Stimulated activated CD8-positive, alpha-beta memory T cell treated with anti-CD3 and anti-CD28 coated beads, Interleukin-4, amount 100 ng/mL, for 4 hours (primary cell): ENCODE measurements around the gene NSF.
"Not testable (repeated sequence)": the region's sequence is repeated elsewhere in the genome, so short reads cannot be mapped to it uniquely, and the experiment has no call there.

ENCODE experiments used
- DNase-seq, 2 donors: peaks; one replicate each; pipeline ENCODE4 v3.0.0-alpha.2; 2020; ENCODE audit warnings: low read depth in 2 of 2, low spot score in 1 of 2

The NSF gene

GRCh38 chr17:46628753-46629436, 38.4 kb downstream of the NSF start:
- not testable (repeated sequence) for DNase-seq

- not testable (repeated sequence) for DNase-seq
Measured at GRCh38 chr17:46632146-46632545, 41.7 kb downstream of the NSF start.

DNA sequence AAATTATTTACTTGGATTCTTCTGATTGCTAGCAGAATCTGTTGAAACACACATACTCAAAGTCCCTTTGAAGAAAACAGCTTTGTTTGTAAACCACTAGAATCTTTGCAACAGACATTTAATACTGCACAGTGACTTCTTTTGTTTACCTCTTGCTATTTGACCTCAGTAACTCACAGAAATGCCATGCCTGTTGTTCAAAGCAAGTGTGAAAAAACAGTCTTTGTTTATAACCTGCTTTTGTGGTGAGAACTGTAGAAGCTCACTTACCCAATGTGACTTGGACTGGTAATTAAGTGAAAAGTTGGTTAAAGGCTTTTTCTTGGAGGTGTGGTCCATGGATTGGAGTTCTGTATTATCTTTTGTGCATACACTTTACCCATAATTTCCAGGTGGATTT, 44.4 kb downstream of the NSF start:
- not testable (repeated sequence) for DNase-seq

DNA sequence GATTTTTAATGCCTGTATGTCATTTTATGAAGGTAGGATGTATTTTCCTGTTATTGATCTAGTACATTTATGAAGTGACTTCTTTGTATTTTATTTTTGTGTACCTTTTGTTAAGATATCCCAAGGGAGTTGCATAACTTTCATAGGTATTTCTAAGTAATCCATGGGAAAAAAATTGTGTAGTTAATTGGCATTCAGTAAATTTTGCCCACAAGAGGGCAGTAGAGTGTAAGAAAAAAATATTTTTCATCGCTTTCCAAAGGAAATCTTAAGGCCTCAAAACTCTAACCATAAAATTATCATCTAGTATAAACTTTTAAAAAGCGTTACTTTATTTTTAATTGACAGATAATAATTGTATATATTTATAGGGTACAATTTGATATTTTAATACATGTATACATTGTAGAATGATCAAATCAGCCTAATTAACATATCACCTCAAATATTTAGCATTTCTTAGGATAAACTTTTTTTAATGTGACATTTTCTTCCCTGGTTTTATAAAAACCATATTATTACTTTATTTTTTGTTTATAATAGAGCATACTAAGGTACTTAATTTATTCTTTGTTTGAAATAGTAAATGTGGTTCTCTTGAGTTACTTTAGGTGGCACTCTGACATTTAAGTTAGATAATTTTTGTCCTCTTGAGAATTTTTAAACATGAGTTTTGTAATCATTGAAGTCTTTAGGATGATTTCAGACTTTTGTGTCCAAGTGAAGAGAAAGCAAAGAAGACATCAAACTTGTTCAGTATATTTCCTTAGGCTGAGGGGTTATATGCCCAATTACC, 51.6 kb downstream of the NSF start:
- DNase-seq: not testable (repeated sequence)

DNA sequence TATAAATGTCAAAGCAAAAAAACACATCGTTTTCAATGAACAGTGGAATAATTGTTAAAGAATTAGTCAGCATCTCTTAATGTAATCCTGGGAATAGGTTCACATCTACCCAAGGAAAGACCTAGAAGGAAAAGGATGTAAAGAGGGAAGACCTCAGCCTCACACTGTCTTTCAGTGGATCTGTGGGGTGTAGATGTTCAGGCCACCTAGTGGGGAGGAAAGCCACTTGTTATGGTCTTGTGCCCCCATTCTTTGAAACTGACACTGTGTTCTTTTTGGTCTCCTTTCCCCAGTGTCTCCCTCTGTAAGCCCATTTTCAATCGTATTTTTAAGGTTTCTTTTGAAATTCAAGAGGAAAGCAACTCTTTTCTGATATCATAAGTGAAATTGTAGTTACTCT, 56.8 kb downstream of the NSF start:
- DNase-seq: not testable (repeated sequence)

DNA sequence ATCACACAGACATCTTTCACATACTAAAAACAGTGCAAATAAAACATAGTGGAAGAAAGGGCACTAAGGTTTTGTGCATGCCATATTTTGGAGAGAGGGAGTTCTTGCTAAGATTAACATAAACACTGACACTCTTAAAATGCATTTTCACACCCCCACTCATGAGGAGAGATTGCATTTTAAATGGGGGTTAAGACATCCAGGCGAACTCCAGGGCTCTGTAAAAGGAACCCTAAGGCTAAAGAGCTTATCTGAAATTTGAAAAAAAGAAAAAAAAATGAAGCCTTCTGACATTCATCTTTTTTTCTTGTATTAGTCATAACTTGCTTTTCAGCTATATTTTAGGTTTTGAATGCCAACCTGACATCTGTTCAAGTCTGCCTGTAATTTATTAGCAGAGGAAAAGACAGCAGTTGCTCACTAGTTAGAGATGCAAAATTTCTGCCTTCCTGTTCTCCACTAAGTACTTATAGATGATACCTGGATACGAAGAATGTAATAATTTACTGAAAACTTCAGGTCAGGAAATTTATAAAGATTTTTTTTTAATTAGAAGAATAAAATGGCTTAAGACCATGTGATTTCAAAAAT, 57.3 kb downstream of the NSF start:
- DNase-seq: not testable (repeated sequence)

- not testable (repeated sequence) for DNase-seq
Measured at GRCh38 chr17:46649246-46649645, 58.8 kb downstream of the NSF start.

DNA sequence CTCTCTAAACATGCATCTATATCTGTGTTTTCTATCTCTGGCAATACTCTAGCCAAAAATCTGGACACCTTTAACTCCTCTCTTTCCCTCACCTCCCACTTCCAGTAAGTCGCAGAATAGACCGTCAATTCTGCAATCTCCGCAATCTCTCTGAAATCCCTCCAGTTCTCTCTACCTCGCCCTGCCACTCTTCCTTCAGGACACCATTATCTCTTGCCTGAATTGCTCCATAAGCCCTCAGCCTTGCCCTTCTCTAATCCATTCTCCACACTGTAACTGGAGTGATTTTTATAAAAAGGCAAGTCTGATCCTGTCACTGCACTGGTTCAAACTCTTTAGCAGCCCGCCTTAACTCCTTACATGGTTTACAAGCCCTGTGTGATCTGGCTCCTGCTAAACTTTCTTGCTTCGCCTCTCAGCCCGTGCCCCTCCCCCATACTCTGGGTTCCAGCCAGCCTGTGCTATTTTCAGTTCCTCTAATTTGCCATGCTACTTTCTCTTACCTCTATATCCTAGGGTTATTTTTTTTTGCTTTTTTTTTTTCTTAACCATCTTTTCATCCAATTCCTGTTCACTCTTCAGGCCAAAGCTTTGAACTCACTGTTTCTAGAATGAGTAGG, 61.7 kb downstream of the NSF start:
- DNase-seq: not testable (repeated sequence)

DNA sequence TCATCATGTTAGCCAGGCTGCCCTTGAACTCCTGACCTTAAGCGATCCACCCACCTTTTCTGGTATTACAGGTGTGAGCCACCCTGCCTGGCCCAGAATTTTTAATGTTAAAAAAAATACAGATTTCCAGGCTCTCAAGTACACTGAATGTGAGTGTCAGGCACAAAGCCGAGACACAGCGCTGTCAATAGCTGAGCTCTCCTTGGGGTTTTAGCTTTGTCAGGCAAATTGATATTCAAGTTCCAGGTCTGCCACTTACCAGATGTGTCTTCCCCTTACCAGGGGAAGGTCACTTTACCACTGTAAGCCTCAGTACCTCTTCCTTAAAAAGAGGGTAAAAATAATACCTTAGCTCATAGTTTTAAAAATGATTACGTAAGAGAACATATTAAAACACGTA, 67.8 kb downstream of the NSF start:
- DNase-seq: not testable (repeated sequence)

- not testable (repeated sequence) for DNase-seq
Measured at GRCh38 chr17:46659702-46660101, 69.2 kb downstream of the NSF start.

GRCh38 chr17:46663123-46663522, 72.7 kb downstream of the NSF start:
- DNase-seq: not testable (repeated sequence)

DNA sequence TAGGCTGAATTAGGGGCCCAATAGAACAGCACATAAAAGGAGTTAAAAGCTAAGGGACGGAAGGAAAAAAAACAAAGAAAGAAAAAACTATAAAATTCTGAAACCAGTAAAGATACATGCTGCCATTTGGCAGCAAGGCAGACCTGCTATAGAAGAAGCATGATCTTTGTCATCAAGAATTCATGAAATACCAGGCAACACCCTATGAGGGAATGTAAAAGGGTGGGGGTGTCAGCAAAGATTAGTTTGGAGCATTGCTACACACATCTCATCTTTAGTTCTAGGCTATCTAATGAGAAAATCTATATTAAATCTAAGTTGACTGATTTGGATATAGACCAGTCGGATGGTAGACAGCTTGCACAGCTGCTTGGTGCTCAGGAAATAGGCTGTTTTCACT, 73.1 kb downstream of the NSF start:
- DNase-seq: not testable (repeated sequence)

DNA sequence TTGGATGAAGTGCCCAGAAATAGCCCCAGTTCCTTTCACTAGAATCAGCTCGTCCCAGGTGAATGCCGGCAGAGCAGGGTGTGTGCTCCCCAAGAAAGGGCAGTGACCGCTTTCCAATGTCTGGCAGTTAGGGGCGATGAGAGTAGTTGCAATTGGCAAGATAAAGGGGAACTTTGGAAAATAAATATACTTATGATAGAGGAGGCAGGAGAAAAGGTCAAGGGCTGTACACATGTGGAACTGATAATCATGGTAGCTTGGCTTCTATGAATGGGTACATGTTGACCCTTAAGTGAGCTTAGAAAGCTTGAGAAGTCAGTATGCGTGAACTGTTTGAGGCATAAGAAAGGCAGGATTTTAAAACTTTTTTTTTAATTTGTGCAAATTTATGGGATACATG, 75.5 kb downstream of the NSF start:
- not testable (repeated sequence) for DNase-seq

DNA sequence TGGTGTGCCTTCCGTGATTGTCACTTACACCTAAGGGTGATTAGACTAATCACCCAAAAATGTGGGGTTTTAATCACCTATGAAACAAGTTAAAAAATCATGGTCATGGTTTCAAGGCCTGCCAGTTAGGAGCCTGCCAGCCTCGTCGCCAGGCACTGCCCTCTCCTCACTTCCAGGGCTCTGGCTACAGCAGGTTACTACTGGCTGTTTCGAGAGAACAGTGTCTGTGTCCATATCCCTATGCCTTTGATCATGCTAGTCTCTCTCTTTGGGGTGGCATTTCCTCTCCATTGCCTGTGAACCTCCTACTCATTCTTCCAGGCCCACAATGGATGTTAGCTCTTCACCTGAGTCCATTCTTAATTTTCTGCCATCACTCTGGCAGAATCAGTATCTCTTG, 80.3 kb downstream of the NSF start:
- DNase-seq: not testable (repeated sequence)

- DNase-seq: not testable (repeated sequence)
Measured at GRCh38 chr17:46672777-46673176, 82.3 kb downstream of the NSF start.

DNA sequence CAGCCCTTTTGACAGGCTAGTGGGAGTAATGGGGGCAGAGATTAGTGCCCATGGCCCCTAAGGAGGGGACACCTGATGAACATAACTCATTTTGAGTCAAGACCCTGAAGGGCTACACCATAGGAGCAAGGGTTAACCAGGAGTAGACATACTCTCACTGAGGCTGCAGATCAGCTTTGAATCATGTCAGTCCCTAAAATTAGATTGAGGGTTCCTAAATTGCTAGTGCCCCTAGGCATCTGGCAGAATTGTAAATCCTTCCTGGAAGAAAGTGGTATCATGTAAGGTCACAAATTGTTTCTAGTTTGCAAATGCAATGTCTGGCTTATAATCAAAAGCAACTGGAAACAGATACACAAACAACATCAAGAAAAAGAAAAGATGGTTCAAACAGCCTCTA, 87.3 kb downstream of the NSF start:
- DNase-seq: not testable (repeated sequence)

GRCh38 chr17:46683653-46684052, 93.2 kb downstream of the NSF start:
- DNase-seq: not testable (repeated sequence)

- not testable (repeated sequence) for DNase-seq
Measured at GRCh38 chr17:46685284-46685683, 94.8 kb downstream of the NSF start.

- not testable (repeated sequence) for DNase-seq
Measured at GRCh38 chr17:46692196-46692595, 101.7 kb downstream of the NSF start.

GRCh38 chr17:46693283-46693682, 102.8 kb downstream of the NSF start:
- DNase-seq: not testable (repeated sequence)

DNA sequence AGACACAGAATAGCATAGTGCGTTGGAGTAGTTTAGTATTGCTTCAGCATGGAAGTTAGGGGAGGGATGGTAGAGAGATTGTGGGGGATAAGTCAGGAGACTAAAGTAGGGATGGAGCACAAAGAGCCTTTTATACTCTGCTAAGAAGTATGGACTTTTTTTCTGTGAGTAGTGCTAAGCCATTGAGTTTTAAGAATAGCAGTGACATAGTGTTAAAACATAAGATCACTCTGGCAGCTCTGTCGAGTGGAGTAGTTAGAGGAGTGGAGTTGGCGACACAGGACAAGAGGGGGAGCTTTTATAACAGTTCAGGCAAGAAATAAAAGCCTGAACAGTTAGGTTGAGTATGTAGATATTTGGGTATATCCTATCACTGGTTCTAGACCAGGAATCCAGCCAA, 106.1 kb downstream of the NSF start:
- DNase-seq: not testable (repeated sequence)
